NCI-H510A (cell line): ENCODE results near the gene CNN2.

Experiments
- DNase-seq: peaks from one replicate; lab custom pipeline; 2025; lab: John Stamatoyannopoulos, UW

The CNN2 gene

GRCh38 chr19:1049106-1049505 lies 22.7 kb downstream of the CNN2 start:
- DNase-seq, result no peak

- no peak for DNase-seq
These were observed 23.4 kb downstream of the CNN2 start for GRCh38 chr19:1049800-1050199.

GRCh38 chr19:1050989-1051788 lies 24.8 kb downstream of the CNN2 start:
- no peak for DNase-seq

- no peak for DNase-seq
These were observed 25.4 kb downstream of the CNN2 start for GRCh38 chr19:1051791-1052190.

- DNase-seq, result no peak
These were observed 26.1 kb downstream of the CNN2 start for GRCh38 chr19:1052349-1052975.

- DNase-seq, result no peak
These were observed 27.0 kb downstream of the CNN2 start for GRCh38 chr19:1053176-1054101.

- no peak for DNase-seq
These were observed 28.0 kb downstream of the CNN2 start for GRCh38 chr19:1054102-1055027.

GRCh38 chr19:1055028-1055425 lies 28.6 kb downstream of the CNN2 start:
- DNase-seq, result no peak

GRCh38 chr19:1055886-1056620 lies 29.6 kb downstream of the CNN2 start:
- DNase-seq, result no peak

GRCh38 chr19:1057176-1057855 lies 30.9 kb downstream of the CNN2 start:
- DNase-seq, result no peak

GRCh38 chr19:1058112-1058511 lies 31.7 kb downstream of the CNN2 start:
- DNase-seq, result no peak

- DNase-seq, result no peak
These were observed 34.3 kb downstream of the CNN2 start for GRCh38 chr19:1060689-1061088.

- no peak for DNase-seq
These were observed 35.6 kb downstream of the CNN2 start for GRCh38 chr19:1061987-1062386.

GRCh38 chr19:1062387-1063029 lies 36.1 kb downstream of the CNN2 start:
- no peak for DNase-seq

GRCh38 chr19:1063030-1063908 lies 36.9 kb downstream of the CNN2 start:
- DNase-seq, result no peak

- no peak for DNase-seq
These were observed 37.7 kb downstream of the CNN2 start for GRCh38 chr19:1063909-1064660.

- no peak for DNase-seq
These were observed 38.5 kb downstream of the CNN2 start for GRCh38 chr19:1064661-1065605.
